Peyer's patch (tissue), 4 donors: ENCODE measurements around the gene SKI. TPM values are rescaled to one million over a fixed set of nuclear protein-coding genes. Genes with fewer than 3 reads are reported as not detected.

Experiments used
- DNase-seq, 3 donors: peaks; one replicate each; pipeline ENCODE4 v3.0.0-alpha.2; 2017 to 2019
- H3K27ac ChIP-seq, 4 donors: fragments of 200-600 bp; sonication (generic); one replicate each; pipeline ENCODE4 v1.5.1; 2016 to 2019
- H3K27me3 ChIP-seq, 2 donors: fragments of 200-600 bp; sonication (generic); one replicate each; pipeline ENCODE4 v1.5.1; 2019
- H3K36me3 ChIP-seq, 3 donors: fragments of 200-600 bp; sonication (generic); one replicate each; pipeline ENCODE4 v1.5.1; 2016 to 2019
- H3K4me1 ChIP-seq, 4 donors: fragments of 200-600 bp; sonication (generic); one replicate each; pipeline ENCODE4 v1.5.1; 2016 to 2019
- H3K4me3 ChIP-seq, 4 donors: fragments of 200-600 bp; sonication (generic); 1 replicate in 3 of 4; 2 replicates in 1 of 4; pipeline ENCODE4 v1.5.1; 2016 to 2019; ENCODE audit warnings: mild to moderate bottlenecking in 1 of 4
- H3K9me3 ChIP-seq, 4 donors: fragments of 200-600 bp; sonication (generic); one replicate each; pipeline ENCODE4 v1.5.1; 2016 to 2019; ENCODE audit warnings: mild to moderate bottlenecking in 1 of 4
- CTCF ChIP-seq, 6 experiments: fragments of 450-650 bp in 4 of 6; fragments of 200-600 bp in 2 of 6; sonication (generic) in 1 of 6; IDR thresholded peaks; one replicate each; pipeline ENCODE4 v1.5.1; 2017 to 2019; ENCODE audit warnings: antibody characterized with exemption in 6 of 6, mild to moderate bottlenecking in 3 of 6, moderate library complexity in 1 of 6
- POLR2A ChIP-seq, 2 donors: fragments of 450-650 bp; IDR thresholded peaks; one replicate each; pipeline ENCODE4 v1.5.1; 2017; ENCODE audit warnings: antibody characterized with exemption in 2 of 2, mild to moderate bottlenecking in 2 of 2, moderate library complexity in 2 of 2
- total RNA-seq, 4 donors: library from RNA; depleted of rRNA; stranded (reverse); fragments of >200 nt; gene quantifications; one replicate each; pipeline ENCODE4 v1.1.0, GENCODE V29; 2016

SKI gene
- total RNA-seq, 4 donors from 2014 or later, result 20.1 to 41.5 (median 37.1) TPM

- DNase-seq, result peak in 2 of 3 donors; percentile 63 to 67
- H3K36me3 ChIP-seq, result no peaks in the 10 kb centered on the region
Observed at GRCh38 chr1:2229911-2230731, 2.0 kb downstream of the SKI start.

GRCh38 chr1:2230781-2231531 is 2.8 kb downstream of the SKI start:
- Histone ChIP-seq H3K4me3 (peak overlapping the region; percentile 50 to 90 (median 79)), H3K4me1 (peaks cover 9 to 67% (median 56%) of the 10 kb centered on the region in 4 donors), H3K27ac (peak overlapping the region; percentile 76 to 89 (median 86)), H3K36me3 (no peaks in the 10 kb centered on the region), H3K9me3 (no peaks in the 10 kb centered on the region), H3K27me3 (no peaks in the 10 kb centered on the region)
- TF ChIP-seq CTCF (IDR thresholded peaks at IDR 0.05), result no peak
- TF ChIP-seq POLR2A (IDR thresholded peaks at IDR 0.05), result no peak
- DNase-seq, result peak; percentile 63 to 86 (median 71)

More at GRCh38 chr1:2229911-2230731, 2.0 kb downstream of the SKI start:
- peak overlapping the region; percentile 50 to 90 (median 79) for H3K4me3 ChIP-seq
- H3K9me3 ChIP-seq, result no peaks in the 10 kb centered on the region
- TF ChIP-seq CTCF (IDR thresholded peaks at IDR 0.05) (no peak), POLR2A (IDR thresholded peaks at IDR 0.05) (no peak)
- peak overlapping the region; percentile 76 to 89 (median 86) for H3K27ac ChIP-seq
- H3K27me3 ChIP-seq, result no peaks in the 10 kb centered on the region
- peaks cover 9 to 59% (median 52%) of the 10 kb centered on the region in 4 donors for H3K4me1 ChIP-seq

GRCh38 chr1:2231532-2232254 is 3.6 kb downstream of the SKI start:
- peak; percentile 86 to 95 (median 87) for DNase-seq
- H3K4me1 ChIP-seq, result peaks cover 9 to 71% (median 59%) of the 10 kb centered on the region in 4 donors

GRCh38 chr1:2232255-2232915 is 4.3 kb downstream of the SKI start:
- TF ChIP-seq POLR2A (IDR thresholded peaks at IDR 0.05), result no peak
- TF ChIP-seq CTCF (IDR thresholded peaks at IDR 0.05), result no peak
- H3K4me1 ChIP-seq, result peaks cover 9 to 75% (median 63%) of the 10 kb centered on the region in 4 donors
- DNase-seq, result peak in 1 of 3 donors; percentile 52
- H3K27ac ChIP-seq, result peak overlapping the region; percentile 76 to 89 (median 86)
- H3K9me3 ChIP-seq, result no peaks in the 10 kb centered on the region
- peak overlapping the region; percentile 50 to 90 (median 79) for H3K4me3 ChIP-seq
- H3K27me3 ChIP-seq, result no peaks in the 10 kb centered on the region
- H3K36me3 ChIP-seq, result no peaks in the 10 kb centered on the region

More at GRCh38 chr1:2231532-2232254, 3.6 kb downstream of the SKI start:
- Histone ChIP-seq H3K27ac (peak overlapping the region; percentile 76 to 89 (median 86)), H3K36me3 (no peaks in the 10 kb centered on the region), H3K4me3 (peak overlapping the region; percentile 50 to 90 (median 79)), H3K9me3 (no peaks in the 10 kb centered on the region), H3K27me3 (no peaks in the 10 kb centered on the region)
- no peak for TF ChIP-seq POLR2A (IDR thresholded peaks at IDR 0.05)
- no peak for TF ChIP-seq CTCF (IDR thresholded peaks at IDR 0.05)
